Measurements from ENCODE around the gene ADAMTS16. TPM values are rescaled to one million over a fixed set of nuclear protein-coding genes. Genes with fewer than 3 reads are reported as not detected.

The ADAMTS16 gene
- total and polyA plus RNA-seq, 2 experiments from 2014 or later = 2.2 to 5.9 TPM

DNA sequence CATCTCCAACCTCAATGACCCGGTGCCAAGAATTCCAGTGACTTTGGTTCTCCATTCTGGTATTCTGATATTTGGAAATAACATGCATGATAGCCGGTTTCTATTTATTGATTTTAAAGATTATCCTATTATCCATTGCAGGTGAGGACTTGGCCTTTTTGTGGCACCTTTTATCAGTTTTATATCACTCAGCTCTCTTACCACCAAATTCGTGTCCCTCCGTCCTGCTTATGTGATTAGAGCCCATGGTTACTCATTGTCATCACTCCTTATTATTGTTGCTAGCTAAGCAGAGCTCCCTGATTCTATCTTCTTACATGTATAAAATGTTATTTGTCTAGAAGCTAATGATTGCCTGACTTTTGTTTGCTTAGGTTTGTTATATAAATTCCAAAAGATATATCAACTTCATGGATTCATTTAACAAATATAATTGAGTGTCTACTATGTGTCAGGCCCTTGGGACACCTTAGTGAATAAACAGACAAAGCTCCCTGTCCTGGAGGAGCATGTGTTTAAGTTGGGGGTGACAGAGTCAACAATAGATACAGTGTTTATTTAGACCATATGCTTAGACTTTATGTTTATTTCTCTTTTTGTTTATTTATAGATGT is 138.2 kb downstream of the ADAMTS16 start:
- Histone ChIP-seq H3K9me2 (replicated peaks; ENCODE audit: insufficient read depth) (no peaks in the 10 kb centered on the region), H3K9me3 (ENCODE audit: low read depth) (no peaks in the 10 kb centered on the region), H3K79me2 (no peaks in the 10 kb centered on the region), H3K27me3 (no peaks in the 10 kb centered on the region), H3K4me1 (ENCODE audit: insufficient read depth) (peaks cover 8% of the 10 kb centered on the region), H2AFZ (no peak overlapping the region), H3K27ac (no peak overlapping the region), H4K20me1 (ENCODE audit: insufficient read depth, poor library complexity, severe bottlenecking) (no peaks in the 10 kb centered on the region), H3K36me3 (replicated peaks; ENCODE audit: insufficient read depth, low read depth) (no peaks in the 10 kb centered on the region), H3K4me3 (no peak overlapping the region), H3K4me2 (no peak overlapping the region)
- no peak for DNase-seq (ENCODE audit: low spot score)
- 60% methylated on average over 4 of the region's 4 CpGs for WGBS (ENCODE audit: low lambda C conversion rate, missing lambda C conversion rate)
- no peak for TF ChIP-seq EZH2 (IDR thresholded peaks at IDR 0.05; ENCODE audit: borderline replicate concordance)
- TF ChIP-seq EZH2phosphoT487 (IDR thresholded peaks at IDR 0.05; ENCODE audit: low read depth, severe bottlenecking, unreplicated experiment) = no peak
- TF ChIP-seq, protein P1, sequence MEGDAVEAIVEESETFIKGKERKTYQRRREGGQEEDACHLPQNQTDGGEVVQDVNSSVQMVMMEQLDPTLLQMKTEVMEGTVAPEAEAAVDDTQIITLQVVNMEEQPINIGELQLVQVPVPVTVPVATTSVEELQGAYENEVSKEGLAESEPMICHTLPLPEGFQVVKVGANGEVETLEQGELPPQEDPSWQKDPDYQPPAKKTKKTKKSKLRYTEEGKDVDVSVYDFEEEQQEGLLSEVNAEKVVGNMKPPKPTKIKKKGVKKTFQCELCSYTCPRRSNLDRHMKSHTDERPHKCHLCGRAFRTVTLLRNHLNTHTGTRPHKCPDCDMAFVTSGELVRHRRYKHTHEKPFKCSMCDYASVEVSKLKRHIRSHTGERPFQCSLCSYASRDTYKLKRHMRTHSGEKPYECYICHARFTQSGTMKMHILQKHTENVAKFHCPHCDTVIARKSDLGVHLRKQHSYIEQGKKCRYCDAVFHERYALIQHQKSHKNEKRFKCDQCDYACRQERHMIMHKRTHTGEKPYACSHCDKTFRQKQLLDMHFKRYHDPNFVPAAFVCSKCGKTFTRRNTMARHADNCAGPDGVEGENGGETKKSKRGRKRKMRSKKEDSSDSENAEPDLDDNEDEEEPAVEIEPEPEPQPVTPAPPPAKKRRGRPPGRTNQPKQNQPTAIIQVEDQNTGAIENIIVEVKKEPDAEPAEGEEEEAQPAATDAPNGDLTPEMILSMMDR (IDR thresholded peaks at IDR 0.05; ENCODE audit: poor library complexity) = no peak

DNA sequence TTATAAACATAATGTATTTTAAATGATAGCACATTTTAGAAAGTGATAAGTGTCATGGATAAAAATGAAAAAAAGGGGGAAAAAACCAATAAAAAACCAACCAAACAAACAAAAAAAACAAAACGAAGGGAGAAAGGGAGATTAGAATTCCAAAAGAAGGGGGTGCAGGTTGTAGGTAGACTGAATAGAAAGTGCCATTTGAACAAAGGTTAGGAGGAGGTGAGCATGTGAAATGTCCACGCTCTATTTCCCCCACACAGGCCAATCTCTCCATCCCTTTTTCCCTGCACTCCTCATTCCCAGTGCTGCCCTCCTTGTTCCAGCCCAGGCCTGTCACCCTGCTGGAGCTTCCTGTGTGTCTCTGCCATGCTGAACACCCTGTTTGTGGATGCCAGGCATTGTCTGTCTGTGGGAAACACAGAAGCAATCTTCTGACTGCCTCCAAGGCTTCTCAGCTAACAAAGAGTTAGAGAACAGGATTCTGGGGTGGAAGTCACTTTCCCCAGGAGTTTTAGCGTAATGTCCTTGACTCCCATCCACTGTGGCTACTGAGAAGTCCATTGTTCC is 138.8 kb downstream of the ADAMTS16 start:
- no peaks in the 10 kb centered on the region for H3K9me2 ChIP-seq (replicated peaks; ENCODE audit: insufficient read depth)
- H2AFZ ChIP-seq = peak overlapping the region; percentile 34
- TF ChIP-seq EZH2phosphoT487 (IDR thresholded peaks at IDR 0.05; ENCODE audit: low read depth, severe bottlenecking, unreplicated experiment) (no peak), EZH2 (IDR thresholded peaks at IDR 0.05; ENCODE audit: borderline replicate concordance) (no peak)
- TF ChIP-seq, protein P1 (IDR thresholded peaks at IDR 0.05; ENCODE audit: poor library complexity) = no peak
- H3K27ac ChIP-seq = peak overlapping the region; percentile 25
- H3K27me3 ChIP-seq = no peaks in the 10 kb centered on the region
- H3K79me2 ChIP-seq = no peaks in the 10 kb centered on the region
- H3K4me2 ChIP-seq = no peak overlapping the region
- no peaks in the 10 kb centered on the region for H3K36me3 ChIP-seq (replicated peaks; ENCODE audit: insufficient read depth, low read depth)
- WGBS (ENCODE audit: low lambda C conversion rate, missing lambda C conversion rate) = 73% methylated on average over 3 of the region's 3 CpGs
- no peak overlapping the region for H3K4me3 ChIP-seq
- no peaks in the 10 kb centered on the region for H4K20me1 ChIP-seq (ENCODE audit: insufficient read depth, poor library complexity, severe bottlenecking)
- no peak for DNase-seq (ENCODE audit: low spot score)
- H3K4me1 ChIP-seq (ENCODE audit: insufficient read depth) = peaks cover 8% of the 10 kb centered on the region
- H3K9me3 ChIP-seq (ENCODE audit: low read depth) = no peaks in the 10 kb centered on the region

DNA sequence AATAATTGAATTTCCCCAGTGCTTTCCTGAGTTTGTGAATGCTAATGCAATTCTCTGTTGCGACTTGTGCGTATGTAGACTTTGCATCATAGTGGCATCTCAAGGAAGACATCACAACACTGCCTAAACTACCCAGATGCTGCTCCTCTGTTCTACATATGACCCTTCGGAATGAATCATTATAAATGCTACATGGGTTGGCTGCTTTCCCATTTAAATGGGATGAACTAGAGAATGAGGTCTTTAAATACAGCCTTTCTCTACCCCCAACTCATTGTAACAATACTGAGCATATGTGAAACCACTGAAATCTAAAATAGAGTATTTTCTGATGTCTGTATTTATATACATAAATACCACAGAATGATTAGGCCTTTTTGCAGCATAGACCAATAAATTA is 145.8 kb downstream of the ADAMTS16 start:
- H4K20me1 ChIP-seq (ENCODE audit: insufficient read depth, poor library complexity, severe bottlenecking) = no peaks in the 10 kb centered on the region
- DNase-seq (ENCODE audit: low spot score) = no peak
- H3K4me1 ChIP-seq (ENCODE audit: insufficient read depth) = no peaks in the 10 kb centered on the region
- H3K36me3 ChIP-seq (replicated peaks; ENCODE audit: insufficient read depth, low read depth) = no peaks in the 10 kb centered on the region
- no peaks in the 10 kb centered on the region for H3K27me3 ChIP-seq
- no peaks in the 10 kb centered on the region for H3K9me2 ChIP-seq (replicated peaks; ENCODE audit: insufficient read depth)
- H3K27ac ChIP-seq = no peak overlapping the region
- H3K9me3 ChIP-seq (ENCODE audit: low read depth) = no peaks in the 10 kb centered on the region
- no peaks in the 10 kb centered on the region for H3K79me2 ChIP-seq
- no peak overlapping the region for H3K4me3 ChIP-seq
- no peak overlapping the region for H3K4me2 ChIP-seq
- TF ChIP-seq, protein P1 (IDR thresholded peaks at IDR 0.05; ENCODE audit: poor library complexity) = no peak
- no peak for TF ChIP-seq EZH2 (IDR thresholded peaks at IDR 0.05; ENCODE audit: borderline replicate concordance)
- no peak for TF ChIP-seq EZH2phosphoT487 (IDR thresholded peaks at IDR 0.05; ENCODE audit: low read depth, severe bottlenecking, unreplicated experiment)
- no peak overlapping the region for H2AFZ ChIP-seq
- 99% methylated on average over 3 of the region's 3 CpGs for WGBS (ENCODE audit: low lambda C conversion rate, missing lambda C conversion rate)

All from hepatocyte (in vitro differentiated cells).